Measurements from ENCODE around the gene CEP57L1.

Gene CEP57L1

GRCh38 chr6:109095036-109095834, at the start of gene CEP57L1:
CEP57L1 (plus strand) TSS chr6:109095507; CDS start chr6:109145222, 49,715 bp downstream.
- peak; percentile 87 for DNase-seq (ENCODE audit: low read depth)

- no peak for DNase-seq (ENCODE audit: low read depth)
Observed at GRCh38 chr6:109048176-109048575, 47.1 kb upstream of the CEP57L1 start.

- DNase-seq (ENCODE audit: low read depth) = no peak
Observed at GRCh38 chr6:109048670-109049415, 46.5 kb upstream of the CEP57L1 start.

- no peak for DNase-seq (ENCODE audit: low read depth)
Observed at GRCh38 chr6:109050012-109050411, 45.3 kb upstream of the CEP57L1 start.

- no peak for DNase-seq (ENCODE audit: low read depth)
Observed at GRCh38 chr6:109050447-109051102, 44.7 kb upstream of the CEP57L1 start.

GRCh38 chr6:109051301-109052017, 43.8 kb upstream of the CEP57L1 start:
- no peak for DNase-seq (ENCODE audit: low read depth)

GRCh38 chr6:109052018-109052651, 43.2 kb upstream of the CEP57L1 start:
- no peak for DNase-seq (ENCODE audit: low read depth)

GRCh38 chr6:109052852-109053251, 42.5 kb upstream of the CEP57L1 start:
- no peak for DNase-seq (ENCODE audit: low read depth)

- no peak for DNase-seq (ENCODE audit: low read depth)
Observed at GRCh38 chr6:109053336-109053735, 42.0 kb upstream of the CEP57L1 start.

- DNase-seq (ENCODE audit: low read depth) = no peak
Observed at GRCh38 chr6:109055771-109056235, 39.5 kb upstream of the CEP57L1 start.

GRCh38 chr6:109056661-109057060, 38.6 kb upstream of the CEP57L1 start:
- no peak for DNase-seq (ENCODE audit: low read depth)

- DNase-seq (ENCODE audit: low read depth) = no peak
Observed at GRCh38 chr6:109058620-109059019, 36.7 kb upstream of the CEP57L1 start.

GRCh38 chr6:109059153-109059552, 36.2 kb upstream of the CEP57L1 start:
- no peak for DNase-seq (ENCODE audit: low read depth)

GRCh38 chr6:109059571-109060021, 35.7 kb upstream of the CEP57L1 start:
- no peak for DNase-seq (ENCODE audit: low read depth)

GRCh38 chr6:109060571-109060970, 34.7 kb upstream of the CEP57L1 start:
- no peak for DNase-seq (ENCODE audit: low read depth)

GRCh38 chr6:109062216-109062615, 33.1 kb upstream of the CEP57L1 start:
- no peak for DNase-seq (ENCODE audit: low read depth)

- DNase-seq (ENCODE audit: low read depth) = no peak
Observed at GRCh38 chr6:109062767-109063352, 32.4 kb upstream of the CEP57L1 start.

GRCh38 chr6:109069746-109070145, 25.6 kb upstream of the CEP57L1 start:
- no peak for DNase-seq (ENCODE audit: low read depth)

GRCh38 chr6:109071125-109071917, 24.0 kb upstream of the CEP57L1 start:
- DNase-seq (ENCODE audit: low read depth) = no peak

Data from activated T-helper 1 cell treated with Interleukin-2 at 50 U/mL for 16 hours (primary cell).